ENCODE data around the gene USP12.

The USP12 gene

GRCh38 chr13:27044837-27045570, 126.6 kb downstream of the USP12 start:
- no peak for DNase-seq (ENCODE audit: low read depth)
- TF ChIP-seq CTCF (conservative IDR thresholded peaks at IDR 0.05; ENCODE audit: low read length) = no peak
- no peak overlapping the region for H3K4me3 ChIP-seq (ENCODE audit: low read length)

- DNase-seq (ENCODE audit: low read depth) = peak; percentile 97
- TF ChIP-seq CTCF (conservative IDR thresholded peaks at IDR 0.05; ENCODE audit: low read length) = no peak
- H3K4me3 ChIP-seq (ENCODE audit: low read length) = no peak overlapping the region
These were observed 128.6 kb downstream of the USP12 start for GRCh38 chr13:27043013-27043412.

- H3K4me3 ChIP-seq (ENCODE audit: low read length) = no peak overlapping the region
- no peak for DNase-seq (ENCODE audit: low read depth)
- TF ChIP-seq CTCF (conservative IDR thresholded peaks at IDR 0.05; ENCODE audit: low read length) = no peak
These were observed 130.3 kb downstream of the USP12 start for GRCh38 chr13:27041341-27041740.

GRCh38 chr13:27040826-27041108, 130.8 kb downstream of the USP12 start:
- no peak for TF ChIP-seq CTCF (conservative IDR thresholded peaks at IDR 0.05; ENCODE audit: low read length)
- DNase-seq (ENCODE audit: low read depth) = no peak
- H3K4me3 ChIP-seq (ENCODE audit: low read length) = no peak overlapping the region

- no peak for TF ChIP-seq CTCF (conservative IDR thresholded peaks at IDR 0.05; ENCODE audit: low read length)
- H3K4me3 ChIP-seq (ENCODE audit: low read length) = no peak overlapping the region
- no peak for DNase-seq (ENCODE audit: low read depth)
These were observed 132.4 kb downstream of the USP12 start for GRCh38 chr13:27039171-27039701.

- peak; percentile 74 for DNase-seq (ENCODE audit: low read depth)
- no peak for TF ChIP-seq CTCF (conservative IDR thresholded peaks at IDR 0.05; ENCODE audit: low read length)
- H3K4me3 ChIP-seq (ENCODE audit: low read length) = no peak overlapping the region
These were observed 133.3 kb downstream of the USP12 start for GRCh38 chr13:27038323-27038722.

- no peak for TF ChIP-seq CTCF (conservative IDR thresholded peaks at IDR 0.05; ENCODE audit: low read length)
- H3K4me3 ChIP-seq (ENCODE audit: low read length) = no peak overlapping the region
- no peak for DNase-seq (ENCODE audit: low read depth)
These were observed 134.0 kb downstream of the USP12 start for GRCh38 chr13:27037571-27037970.
